Ishikawa (cell line): ENCODE measurements around the gene PCDHB14.

Experiments used
- EGR1 ChIP-seq: IDR thresholded peaks from 2 replicates; pipeline ENCODE4 v1.6.1; 2012
- EP300 ChIP-seq: IDR thresholded peaks from 2 replicates; pipeline ENCODE4 v1.6.1; 2012; ENCODE audit warnings: borderline replicate concordance
- NFIC ChIP-seq: IDR thresholded peaks from 2 replicates; pipeline ENCODE4 v1.6.1; 2012
- RAD21 ChIP-seq: IDR thresholded peaks from 2 replicates; pipeline ENCODE4 v1.6.1; 2012; ENCODE audit warnings: low read depth
- TAF1 ChIP-seq: IDR thresholded peaks from 2 replicates; pipeline ENCODE4 v1.6.1; 2012; ENCODE audit warnings: low read depth, mild to moderate bottlenecking
- TEAD4 ChIP-seq: IDR thresholded peaks from 2 replicates; pipeline ENCODE4 v1.6.1; 2012
- ZBTB7A ChIP-seq: IDR thresholded peaks from 2 replicates; pipeline ENCODE4 v1.6.1; 2012; ENCODE audit warnings: low read depth
- TF ChIP-seq, protein P1 (sequence below): IDR thresholded peaks from 2 replicates; pipeline ENCODE4 v1.6.1; 2012
- TF ChIP-seq, protein P2 (sequence below): IDR thresholded peaks from 2 replicates; pipeline ENCODE4 v1.6.1; 2012

DNA sequence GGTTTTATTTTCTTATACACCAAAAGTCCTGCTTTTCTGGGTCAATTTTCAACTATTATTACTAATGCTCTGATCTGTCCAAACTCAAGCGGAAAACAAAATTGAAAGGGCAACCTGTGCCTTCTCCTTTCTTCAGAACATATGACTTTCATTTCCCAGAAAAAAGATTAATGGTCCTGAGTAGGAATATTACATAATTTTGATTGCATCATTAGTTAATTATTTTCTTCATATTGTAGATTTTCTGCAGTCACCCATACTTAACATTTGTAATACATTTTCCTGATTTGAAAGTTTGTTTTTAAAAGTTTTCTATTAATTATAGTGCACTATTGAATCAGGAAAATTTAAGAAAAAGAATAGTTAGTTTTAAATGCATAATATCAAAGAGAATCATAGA lies 47.2 kb upstream of the PCDHB14 start:
- TF ChIP-seq RAD21 (no peak), ZBTB7A (no peak), NFIC (no peak), EP300 (no peak), TAF1 (no peak), TEAD4 (no peak), EGR1 (no peak)
- TF ChIP-seq, protein P1, sequence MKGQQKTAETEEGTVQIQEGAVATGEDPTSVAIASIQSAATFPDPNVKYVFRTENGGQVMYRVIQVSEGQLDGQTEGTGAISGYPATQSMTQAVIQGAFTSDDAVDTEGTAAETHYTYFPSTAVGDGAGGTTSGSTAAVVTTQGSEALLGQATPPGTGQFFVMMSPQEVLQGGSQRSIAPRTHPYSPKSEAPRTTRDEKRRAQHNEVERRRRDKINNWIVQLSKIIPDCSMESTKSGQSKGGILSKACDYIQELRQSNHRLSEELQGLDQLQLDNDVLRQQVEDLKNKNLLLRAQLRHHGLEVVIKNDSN, result no peak
- TF ChIP-seq, protein P2, sequence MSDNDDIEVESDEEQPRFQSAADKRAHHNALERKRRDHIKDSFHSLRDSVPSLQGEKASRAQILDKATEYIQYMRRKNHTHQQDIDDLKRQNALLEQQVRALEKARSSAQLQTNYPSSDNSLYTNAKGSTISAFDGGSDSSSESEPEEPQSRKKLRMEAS, result no peak
